ENCODE measurements around the gene DHRS1. TPM values are rescaled to one million over a fixed set of nuclear protein-coding genes. Genes with fewer than 3 reads are reported as not detected.

DHRS1 gene
- total RNA-seq, 1 donor from 2014 or later, result 32.5 TPM

DNA sequence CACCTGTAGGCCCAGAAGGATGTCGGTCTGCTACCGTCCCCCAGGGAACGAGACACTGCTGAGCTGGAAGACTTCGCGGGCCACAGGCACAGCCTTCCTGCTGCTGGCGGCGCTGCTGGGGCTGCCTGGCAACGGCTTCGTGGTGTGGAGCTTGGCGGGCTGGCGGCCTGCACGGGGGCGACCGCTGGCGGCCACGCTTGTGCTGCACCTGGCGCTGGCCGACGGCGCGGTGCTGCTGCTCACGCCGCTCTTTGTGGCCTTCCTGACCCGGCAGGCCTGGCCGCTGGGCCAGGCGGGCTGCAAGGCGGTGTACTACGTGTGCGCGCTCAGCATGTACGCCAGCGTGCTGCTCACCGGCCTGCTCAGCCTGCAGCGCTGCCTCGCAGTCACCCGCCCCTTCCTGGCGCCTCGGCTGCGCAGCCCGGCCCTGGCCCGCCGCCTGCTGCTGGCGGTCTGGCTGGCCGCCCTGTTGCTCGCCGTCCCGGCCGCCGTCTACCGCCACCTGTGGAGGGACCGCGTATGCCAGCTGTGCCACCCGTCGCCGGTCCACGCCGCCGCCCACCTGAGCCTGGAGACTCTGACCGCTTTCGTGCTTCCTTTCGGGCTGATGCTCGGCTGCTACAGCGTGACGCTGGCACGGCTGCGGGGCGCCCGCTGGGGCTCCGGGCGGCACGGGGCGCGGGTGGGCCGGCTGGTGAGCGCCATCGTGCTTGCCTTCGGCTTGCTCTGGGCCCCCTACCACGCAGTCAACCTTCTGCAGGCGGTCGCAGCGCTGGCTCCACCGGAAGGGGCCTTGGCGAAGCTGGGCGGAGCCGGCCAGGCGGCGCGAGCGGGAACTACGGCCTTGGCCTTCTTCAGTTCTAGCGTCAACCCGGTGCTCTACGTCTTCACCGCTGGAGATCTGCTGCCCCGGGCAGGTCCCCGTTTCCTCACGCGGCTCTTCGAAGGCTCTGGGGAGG, 11.3 kb upstream of the DHRS1 start, which contains the start of gene LTB4R:
Gene LTB4R, plus strand, starts transcription at position 857 of the 959 bp plus-strand sequence. CDS start 4,150 bp downstream, outside the sequence.
- peaks cover 22% of the 10 kb centered on the region for H3K36me3 Mint-ChIP-seq (ENCODE audit: low read depth)

DNA sequence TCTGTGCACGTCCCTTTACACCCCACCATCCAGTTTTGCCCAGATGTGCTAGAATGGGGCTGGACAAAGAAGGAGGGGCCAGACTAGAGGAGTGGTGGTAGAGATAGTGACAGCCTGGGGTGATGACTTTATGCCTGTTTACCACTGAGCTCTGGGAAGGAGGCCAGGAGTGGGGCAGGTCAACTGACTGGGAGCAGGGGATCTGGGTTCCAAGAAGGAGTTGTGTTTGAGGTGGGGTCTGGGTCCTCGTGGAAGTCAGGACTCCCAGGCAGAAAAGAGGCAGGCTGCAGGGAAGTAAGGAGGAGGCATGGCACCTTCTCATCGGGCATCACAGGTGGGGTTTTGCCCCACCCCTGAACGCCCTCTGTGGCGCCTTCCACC, 10.7 kb upstream of the DHRS1 start:
- Mint-ChIP-seq H3K36me3 (ENCODE audit: low read depth) (peaks cover 29% of the 10 kb centered on the region), H3K4me1 (peaks cover 59% of the 10 kb centered on the region), H3K9me3 (no peaks in the 10 kb centered on the region), H3K27me3 (no peaks in the 10 kb centered on the region), H3K4me3 (peak overlapping the region; percentile 75), H3K27ac (peak overlapping the region; percentile 80)
- TF ChIP-seq, protein P1, sequence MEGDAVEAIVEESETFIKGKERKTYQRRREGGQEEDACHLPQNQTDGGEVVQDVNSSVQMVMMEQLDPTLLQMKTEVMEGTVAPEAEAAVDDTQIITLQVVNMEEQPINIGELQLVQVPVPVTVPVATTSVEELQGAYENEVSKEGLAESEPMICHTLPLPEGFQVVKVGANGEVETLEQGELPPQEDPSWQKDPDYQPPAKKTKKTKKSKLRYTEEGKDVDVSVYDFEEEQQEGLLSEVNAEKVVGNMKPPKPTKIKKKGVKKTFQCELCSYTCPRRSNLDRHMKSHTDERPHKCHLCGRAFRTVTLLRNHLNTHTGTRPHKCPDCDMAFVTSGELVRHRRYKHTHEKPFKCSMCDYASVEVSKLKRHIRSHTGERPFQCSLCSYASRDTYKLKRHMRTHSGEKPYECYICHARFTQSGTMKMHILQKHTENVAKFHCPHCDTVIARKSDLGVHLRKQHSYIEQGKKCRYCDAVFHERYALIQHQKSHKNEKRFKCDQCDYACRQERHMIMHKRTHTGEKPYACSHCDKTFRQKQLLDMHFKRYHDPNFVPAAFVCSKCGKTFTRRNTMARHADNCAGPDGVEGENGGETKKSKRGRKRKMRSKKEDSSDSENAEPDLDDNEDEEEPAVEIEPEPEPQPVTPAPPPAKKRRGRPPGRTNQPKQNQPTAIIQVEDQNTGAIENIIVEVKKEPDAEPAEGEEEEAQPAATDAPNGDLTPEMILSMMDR (IDR thresholded peaks at IDR 0.05), result no peak
- intact Hi-C loops (cut with micrococcal nuclease), result loop anchor here (2.0 kb wide), 1 partner anchor 195 kb away; the partner anchor contains the start of genes DCAF11 and NRL
- ChIA-PET POLR2A (interaction anchor here (0.5 to 4.4 kb wide), 22 partner anchors 10 to 216 kb away, joined by 3 to 26 read pairs (median 3); partner anchors contain the start of genes DHRS1, IRF9, KHNYN and MDP1), CTCF (interaction anchor here (0.7 to 7.2 kb wide), 8 partner anchors 8 to 121 kb away, joined by 3 to 67 read pairs (median 23); partner anchors contain the start of genes DHRS1, MDP1, NOP9 and TINF2)
- ATAC-seq (ENCODE audit: low read depth) (no peak), DNase-seq (no peak)

More for the DNA sequence above, 11.3 kb upstream of the DHRS1 start, which contains the start of gene LTB4R:
- Mint-ChIP-seq H3K27me3 (no peaks in the 10 kb centered on the region), H3K4me1 (peaks cover 59% of the 10 kb centered on the region), H3K9me3 (no peaks in the 10 kb centered on the region), H3K27ac (peak within 1 kb of the TSS; percentile 80), H3K4me3 (peak within 1 kb of the TSS; percentile 75)
- intact Hi-C loops (cut with micrococcal nuclease), result loop anchor here (1.0 to 2.0 kb wide), 3 partner anchors 21 to 196 kb away; partner anchors contain the start of genes DCAF11 and NRL
- ChIA-PET POLR2A (interaction anchor here (0.5 to 4.4 kb wide), 23 partner anchors 11 to 216 kb away, joined by 3 to 26 read pairs (median 3); partner anchors contain the start of genes CHMP4A, DHRS1, IRF9 and KHNYN), CTCF (interaction anchor here (0.7 to 7.2 kb wide), 9 partner anchors 8 to 121 kb away, joined by 3 to 67 read pairs (median 7); partner anchors contain the start of genes DHRS1, NOP9 and TINF2)
- DNase-seq (peak; percentile 73), ATAC-seq (ENCODE audit: low read depth) (peak; percentile 78)
- TF ChIP-seq, protein P1 (IDR thresholded peaks at IDR 0.05), result no peak

DNA sequence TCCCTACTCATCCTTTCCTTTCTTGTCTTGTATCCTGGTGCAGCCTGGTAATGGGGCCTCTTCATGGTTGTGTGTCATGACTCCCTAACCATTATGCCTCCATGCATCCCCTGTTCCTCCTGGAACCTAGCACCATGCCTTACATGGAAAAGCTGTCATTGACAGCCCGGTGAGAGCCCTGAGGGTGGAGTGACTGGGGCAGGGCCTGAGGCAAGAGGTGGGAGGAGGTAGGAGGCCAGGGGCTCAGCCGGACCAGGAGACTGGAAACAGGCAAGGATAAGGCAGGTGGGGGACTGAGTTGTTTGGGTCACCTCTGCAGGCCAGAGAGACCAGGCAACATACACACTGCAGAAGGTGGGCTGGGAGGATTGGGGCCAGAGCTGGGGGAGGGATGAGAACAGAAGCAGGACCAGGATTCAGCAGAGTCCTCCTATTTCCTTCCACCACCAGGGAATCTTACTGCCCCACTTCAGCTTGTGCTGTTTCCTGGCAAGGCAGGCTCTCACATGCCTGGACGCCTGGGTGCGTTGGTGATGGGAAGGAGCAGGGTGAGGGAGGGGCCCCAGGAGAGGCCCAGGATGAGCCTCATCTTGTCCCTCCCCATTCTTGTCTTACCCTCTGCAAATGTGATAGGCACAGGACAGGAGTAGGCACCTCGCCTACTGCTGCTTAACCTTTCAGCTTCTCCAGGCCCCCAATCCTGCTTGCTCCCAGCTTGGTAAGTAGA, 10.1 kb upstream of the DHRS1 start, which contains the start of gene LTB4R2:
Gene LTB4R2, plus strand, starts transcription at position 603 of the 727 bp plus-strand sequence. CDS start 525 bp downstream, outside the sequence.
- POLR2A ChIA-PET, result interaction anchor here (0.5 to 4.4 kb wide), 17 partner anchors 10 to 215 kb away, joined by 3 to 46 read pairs (median 7); partner anchors contain the start of genes CHMP4A, DHRS1, IRF9 and KHNYN
- Mint-ChIP-seq H3K27ac (peak within 1 kb of the TSS; percentile 80), H3K4me1 (peaks cover 58% of the 10 kb centered on the region), H3K27me3 (no peaks in the 10 kb centered on the region), H3K4me3 (peak within 1 kb of the TSS; percentile 75), H3K36me3 (ENCODE audit: low read depth) (peaks cover 34% of the 10 kb centered on the region), H3K9me3 (no peaks in the 10 kb centered on the region)
- ATAC-seq (ENCODE audit: low read depth), result no peak
- intact Hi-C loops (cut with micrococcal nuclease), result loop anchor here (2.0 kb wide), 1 partner anchor 195 kb away; the partner anchor contains the start of genes DCAF11 and NRL
- CTCF ChIA-PET, result interaction anchor here (1.6 to 7.2 kb wide), 11 partner anchors 12 to 201 kb away, joined by 7 to 67 read pairs (median 19); partner anchors contain the start of genes DHRS1, MDP1, NOP9 and TINF2
- TF ChIP-seq, protein P1 (IDR thresholded peaks at IDR 0.05), result no peak
- DNase-seq, result no peak

DNA sequence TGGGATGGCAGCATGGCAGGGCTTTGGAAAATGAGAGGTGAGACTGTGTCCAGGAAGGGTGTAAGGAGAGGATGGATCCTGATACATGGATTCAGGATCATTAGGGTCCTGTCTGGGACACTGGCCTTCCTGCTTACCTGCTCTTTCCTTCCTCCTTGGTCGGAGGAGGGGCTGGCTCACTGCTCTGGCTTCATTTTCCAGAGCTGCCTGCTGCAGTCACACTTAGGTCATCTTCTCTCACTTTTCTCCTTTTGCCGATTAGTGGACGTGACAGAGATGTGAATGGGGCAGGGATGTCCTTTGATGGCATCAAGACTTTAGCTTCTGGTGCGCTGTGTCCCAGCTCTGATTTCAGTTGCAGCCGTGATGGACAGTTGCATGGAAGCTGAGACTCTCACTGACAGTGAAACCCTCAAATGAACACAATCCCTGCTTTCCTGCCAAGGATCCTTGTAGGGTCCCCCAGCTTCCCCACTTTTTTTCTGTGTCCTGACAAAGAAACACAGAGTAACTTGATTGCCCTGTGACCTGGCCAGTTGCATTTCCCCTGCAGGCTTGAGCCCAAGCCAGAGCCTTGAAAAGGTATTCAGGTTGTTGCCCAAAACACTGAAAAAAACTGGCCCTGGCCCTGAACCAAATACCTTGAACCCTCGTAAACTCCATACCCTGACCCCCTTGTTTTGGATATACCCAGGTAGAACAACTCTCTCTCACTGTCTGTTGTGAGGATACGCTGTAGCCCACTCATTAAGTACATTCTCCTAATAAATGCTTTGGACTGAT, 9.0 kb upstream of the DHRS1 start:
- Mint-ChIP-seq H3K27me3 (no peaks in the 10 kb centered on the region), H3K4me1 (peaks cover 47% of the 10 kb centered on the region), H3K9me3 (no peaks in the 10 kb centered on the region), H3K36me3 (ENCODE audit: low read depth) (peaks cover 46% of the 10 kb centered on the region), H3K27ac (peak overlapping the region; percentile 59), H3K4me3 (no peak overlapping the region)
- CTCF ChIA-PET, result interaction anchor here (0.6 to 7.2 kb wide), 31 partner anchors 9 to 257 kb away, joined by 3 to 67 read pairs (median 5); partner anchors contain the start of genes CARMIL3, CBLN3, DCAF11 and DHRS1
- ATAC-seq (ENCODE audit: low read depth) (no peak), DNase-seq (no peak)
- intact Hi-C loops (cut with micrococcal nuclease), result loop anchor here (1.0 kb wide), 6 partner anchors 9 to 294 kb away; partner anchors contain the start of genes DHRS1, IPO4, MDP1 and NOP9
- TF ChIP-seq, protein P1 (IDR thresholded peaks at IDR 0.05), result no peak
- POLR2A ChIA-PET, result interaction anchor here (0.6 to 4.4 kb wide), 15 partner anchors 9 to 194 kb away, joined by 3 to 46 read pairs (median 5); partner anchors contain the start of genes CHMP4A, DCAF11, DHRS1 and IRF9

Data from activated B cell treated with CpG ODN at 0.5 μM for 24 hours (primary cell).